Measurements from ENCODE around the gene TBPL1.
"Not testable (repeated sequence)": the region's sequence is repeated elsewhere in the genome, so short reads cannot be mapped to it uniquely, and the experiment has no call there.

TBPL1 gene

DNA sequence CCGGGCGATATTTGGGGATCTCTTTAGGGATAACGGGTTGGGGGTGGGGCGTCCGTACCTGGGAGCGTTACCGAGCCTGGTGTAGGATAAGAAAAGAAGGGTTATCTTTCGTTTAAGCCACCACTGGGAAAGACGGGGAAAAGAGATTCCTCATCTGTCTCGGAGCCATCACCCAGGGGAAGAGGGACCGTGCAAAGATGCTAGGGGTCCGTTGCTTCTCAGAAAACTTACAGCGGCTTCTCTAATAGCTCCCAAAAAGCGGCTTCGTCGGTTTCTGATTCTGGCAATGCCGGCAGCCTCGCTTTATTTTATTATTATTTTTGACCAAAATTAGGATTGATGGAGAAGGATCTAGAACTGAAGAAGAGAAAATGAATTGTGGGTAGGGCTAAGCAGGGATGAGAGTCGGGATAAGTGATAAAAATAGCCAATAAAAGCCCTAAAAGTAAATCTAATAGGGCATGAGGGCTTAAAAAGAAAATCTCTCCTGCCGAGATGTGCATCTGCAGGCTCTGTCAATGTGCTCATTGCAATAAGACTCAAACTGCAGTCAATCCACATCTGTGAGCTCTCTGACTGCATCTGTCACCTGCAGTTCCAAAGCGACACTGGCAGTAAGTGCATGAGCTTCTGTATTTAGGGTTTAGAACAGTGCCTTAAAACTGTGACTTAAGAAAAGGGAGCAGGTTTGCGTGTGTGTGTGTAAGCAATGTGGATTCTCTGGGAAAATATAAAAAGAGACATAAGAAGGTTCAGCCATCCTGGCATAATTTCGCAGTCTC is 801 bp downstream of the TBPL1 start:
- no peak for DNase-seq

DNA sequence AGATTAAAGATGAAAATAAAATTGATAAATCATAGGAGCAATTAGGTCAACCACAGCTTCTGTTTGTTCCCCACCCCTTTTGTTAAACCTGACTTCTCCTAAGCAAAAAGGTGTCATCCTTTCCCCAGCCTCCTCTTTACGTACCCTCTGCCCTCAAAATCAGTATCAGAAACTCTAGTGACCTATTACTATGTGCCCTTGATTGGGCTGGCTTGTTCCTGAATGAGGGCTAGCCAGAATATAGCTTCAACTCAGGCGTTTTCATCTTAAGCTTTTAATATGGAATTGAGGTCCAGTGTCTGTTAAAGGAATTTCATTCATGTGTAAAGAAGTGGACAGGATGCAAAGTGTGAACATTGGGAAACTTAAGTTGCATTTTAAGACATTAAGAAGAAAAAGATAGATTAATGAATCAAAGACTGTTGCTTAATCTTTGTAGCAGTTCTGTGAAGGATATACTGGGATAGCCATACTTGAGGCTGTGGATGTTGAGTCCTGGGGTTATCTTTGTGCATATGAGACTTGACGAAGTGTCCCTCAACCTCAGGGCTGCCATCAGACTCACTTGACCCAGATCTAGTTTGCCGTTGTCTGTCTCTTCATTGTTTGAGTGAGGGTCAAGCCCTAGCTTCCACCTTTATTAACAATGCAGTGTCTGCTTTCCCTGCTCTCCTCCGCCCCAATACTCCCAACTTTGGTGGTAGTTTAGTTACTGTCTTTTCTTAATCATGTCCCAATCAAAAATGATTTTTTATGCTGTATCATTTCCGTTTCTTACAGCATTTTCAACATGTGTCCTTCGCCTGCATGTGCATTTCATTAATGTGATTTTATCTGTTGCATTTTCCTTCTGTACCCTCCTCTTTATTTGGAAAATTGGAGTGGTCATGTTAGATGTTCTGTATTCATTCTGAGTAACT is 1.9 kb downstream of the TBPL1 start:
- DNase-seq, result no peak

DNA sequence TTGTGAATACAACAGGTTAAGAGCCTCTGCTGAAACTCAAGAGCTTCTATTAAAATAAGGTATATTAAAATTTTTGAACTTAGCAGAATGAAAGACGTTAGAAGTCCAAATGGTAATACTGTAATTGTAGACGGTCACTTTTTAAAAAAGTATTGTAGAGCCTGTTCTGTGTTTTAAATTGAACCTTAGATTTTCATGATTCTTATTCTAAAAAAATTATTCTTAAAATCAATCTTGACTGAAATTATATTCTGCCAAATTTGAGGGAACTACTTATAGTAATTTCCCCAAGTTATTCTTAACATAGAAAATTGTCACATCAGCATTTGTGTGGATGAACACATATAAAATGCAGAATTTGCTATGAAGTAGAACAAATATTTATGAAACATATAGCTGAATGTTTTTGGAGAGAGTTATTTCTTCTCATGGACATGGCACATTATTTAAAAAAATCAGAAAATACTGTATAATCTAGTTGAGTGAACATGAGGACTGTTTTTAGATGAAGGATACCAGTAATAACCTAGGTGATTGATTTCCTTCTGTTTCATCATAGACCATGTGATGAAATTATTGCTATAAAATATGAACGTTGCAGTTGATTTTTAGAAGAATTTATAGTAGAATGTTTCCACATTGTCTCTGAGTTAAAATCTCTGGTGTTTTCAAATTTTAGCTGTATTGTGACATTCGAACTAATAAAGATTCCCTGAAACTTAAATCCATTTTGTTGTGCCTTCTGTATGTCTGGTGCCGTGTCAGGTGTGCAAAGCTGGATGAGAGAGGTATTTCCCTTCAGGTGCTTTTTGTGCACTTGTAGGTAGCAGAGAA is 2.8 kb downstream of the TBPL1 start:
- DNase-seq, result no peak

DNA sequence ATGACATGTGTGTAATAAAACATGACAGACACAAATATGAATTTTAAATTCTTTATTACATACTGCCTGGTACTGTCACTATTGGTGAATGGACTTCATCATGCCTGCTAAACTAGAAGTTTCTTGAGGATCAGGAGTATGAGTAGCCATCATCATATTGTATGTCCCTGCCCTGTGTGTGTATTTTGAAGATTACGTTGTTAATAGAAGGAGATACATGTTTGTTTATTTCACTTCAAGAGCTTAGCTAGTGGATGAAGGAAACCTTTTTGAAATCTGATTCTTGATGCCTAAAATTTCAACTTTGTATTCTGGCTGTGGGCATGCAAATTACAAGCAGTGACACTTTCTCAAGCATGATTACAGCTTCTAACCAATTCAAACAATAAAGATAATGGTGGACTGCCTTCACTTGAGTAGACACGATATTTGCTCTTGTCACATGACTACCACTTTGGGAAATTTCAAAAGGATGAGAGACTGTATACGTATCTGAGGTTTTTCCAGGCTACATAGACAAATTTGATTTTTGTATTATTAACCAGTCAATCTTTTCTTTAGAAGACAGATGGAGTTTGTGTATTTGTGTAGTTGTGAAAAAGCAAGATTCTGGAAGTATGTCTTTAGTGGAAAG is 3.5 kb downstream of the TBPL1 start:
- DNase-seq, result no peak

DNA sequence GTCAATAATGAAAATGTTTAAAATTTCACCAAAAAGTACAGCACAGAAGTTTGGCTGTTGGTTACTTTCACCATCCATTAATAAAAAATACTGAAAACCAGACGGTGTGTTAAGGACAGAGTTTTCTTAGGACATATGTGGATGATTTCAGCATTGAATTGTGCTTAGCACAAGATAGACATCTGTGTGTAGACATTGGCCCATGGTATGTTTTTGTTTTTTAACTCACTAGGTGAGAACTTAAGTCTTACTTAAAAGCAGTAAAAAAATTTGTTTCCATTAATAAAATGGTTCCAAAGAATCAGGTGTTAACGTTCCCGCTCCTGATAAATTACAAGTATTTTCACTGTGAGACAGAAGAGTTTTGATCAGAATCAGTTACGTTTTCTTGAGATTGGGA is 4.2 kb downstream of the TBPL1 start:
- no peak for DNase-seq

DNA sequence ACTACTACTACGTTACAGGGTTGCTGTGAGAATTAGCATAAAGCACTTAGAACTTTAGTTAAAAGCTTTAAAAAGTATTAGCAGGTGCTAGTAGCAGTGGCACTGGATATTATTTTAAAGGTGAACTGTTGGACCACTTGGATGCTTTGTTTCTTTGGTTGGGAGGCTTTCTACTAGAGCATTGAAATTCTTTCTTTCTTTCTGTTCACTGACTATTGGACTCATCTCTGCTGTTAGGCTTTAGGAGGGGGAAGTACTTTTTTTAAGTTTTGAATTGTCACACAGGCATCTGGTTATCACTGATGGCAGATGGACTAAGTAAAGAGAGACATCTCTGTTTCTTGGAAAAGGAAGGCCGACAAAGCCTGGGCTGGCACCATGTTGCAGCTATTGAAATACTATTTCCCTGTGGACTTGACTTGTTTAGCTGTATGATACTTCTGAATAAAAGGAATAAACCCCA is 4.8 kb downstream of the TBPL1 start:
- no peak for DNase-seq

DNA sequence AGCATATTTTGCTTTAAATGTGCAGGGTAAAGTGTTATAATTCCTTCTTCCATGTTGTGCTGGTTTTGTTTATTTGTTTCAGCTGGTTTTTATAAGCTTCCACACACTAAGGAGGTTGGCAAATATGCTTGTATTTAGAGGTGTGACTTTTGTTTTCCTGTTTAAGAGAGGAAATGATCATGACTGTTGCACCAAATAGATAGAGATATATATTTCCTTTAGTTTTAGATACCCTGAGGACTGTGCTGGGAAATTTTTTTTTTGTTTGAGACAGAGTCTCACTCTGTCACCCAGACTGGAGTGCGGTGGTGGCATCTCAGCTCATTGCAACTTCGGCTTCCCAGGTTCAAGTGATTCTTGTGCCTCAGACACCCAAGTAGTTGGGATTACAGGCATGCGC is 5.8 kb downstream of the TBPL1 start:
- DNase-seq, result no peak

DNA sequence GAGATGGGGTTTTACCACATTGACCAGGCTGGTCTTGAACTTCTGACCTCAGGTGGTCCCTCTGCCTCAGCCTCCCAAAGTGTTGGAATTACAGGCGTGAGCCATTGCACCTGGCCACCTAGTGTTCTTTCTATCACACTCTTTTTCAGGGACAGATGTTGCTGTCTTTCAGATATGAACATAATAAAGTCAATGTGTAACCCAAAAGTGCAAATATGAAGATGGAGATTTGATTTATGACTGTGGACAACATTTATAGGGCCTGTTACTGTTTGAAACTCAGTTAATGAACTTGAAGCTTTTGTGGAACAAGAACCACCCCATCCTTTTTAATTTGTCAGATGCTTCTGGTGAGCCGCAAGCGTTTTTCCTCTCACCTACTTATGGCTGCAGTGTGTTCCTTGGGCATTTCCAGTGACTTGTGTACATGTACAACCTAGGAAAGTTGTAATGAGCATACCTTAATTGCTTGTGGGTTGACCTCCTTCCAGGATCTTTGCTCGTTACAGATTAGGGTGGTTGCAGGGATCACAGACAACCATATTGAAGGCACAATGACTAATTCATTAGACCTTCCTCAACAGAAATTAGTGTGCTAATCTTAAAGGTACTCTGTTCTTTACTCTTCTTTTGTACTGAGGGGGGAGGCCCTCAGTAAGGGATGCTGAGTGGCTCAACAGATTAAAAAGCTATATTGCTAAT is 6.8 kb downstream of the TBPL1 start:
- DNase-seq, result no peak

DNA sequence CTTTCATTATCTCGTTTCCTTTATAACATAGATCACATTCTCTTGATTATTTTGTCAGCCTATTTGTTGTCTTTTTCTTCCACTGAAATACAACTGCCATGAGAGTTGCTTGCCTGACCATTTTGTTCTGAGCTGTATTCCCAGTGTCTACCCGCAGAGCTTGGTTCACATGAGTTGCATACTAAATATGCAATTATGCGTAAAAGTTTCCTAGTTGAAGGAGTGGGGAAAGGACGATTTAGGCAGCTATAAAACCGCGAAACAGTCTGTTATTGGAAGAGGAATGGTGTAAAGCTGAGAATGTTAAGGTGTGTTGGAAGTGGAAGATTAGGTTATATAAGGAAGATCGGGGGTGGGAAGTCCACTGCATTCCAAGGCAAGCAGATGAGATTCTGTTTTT is 8.8 kb downstream of the TBPL1 start:
- DNase-seq, result no peak

DNA sequence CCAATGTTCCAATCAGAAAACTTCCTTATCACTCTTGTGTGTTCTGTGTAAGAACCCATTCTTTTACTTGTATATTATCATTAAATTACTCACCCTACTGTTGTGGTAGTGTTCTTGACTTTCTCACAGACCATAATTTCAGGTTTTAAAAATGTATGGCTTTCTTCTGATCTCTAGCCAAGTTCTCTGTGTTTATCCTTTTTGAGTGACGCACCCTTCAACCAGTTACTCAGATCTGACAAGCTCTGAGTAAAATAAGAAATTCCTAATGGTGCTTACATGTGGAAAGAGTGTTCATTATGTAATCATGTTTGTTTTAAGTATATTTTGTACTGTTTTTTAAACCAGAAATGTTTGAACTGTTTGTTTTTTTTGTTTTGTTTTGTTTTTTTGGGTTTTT is 11.0 kb downstream of the TBPL1 start:
- no peak for DNase-seq

DNA sequence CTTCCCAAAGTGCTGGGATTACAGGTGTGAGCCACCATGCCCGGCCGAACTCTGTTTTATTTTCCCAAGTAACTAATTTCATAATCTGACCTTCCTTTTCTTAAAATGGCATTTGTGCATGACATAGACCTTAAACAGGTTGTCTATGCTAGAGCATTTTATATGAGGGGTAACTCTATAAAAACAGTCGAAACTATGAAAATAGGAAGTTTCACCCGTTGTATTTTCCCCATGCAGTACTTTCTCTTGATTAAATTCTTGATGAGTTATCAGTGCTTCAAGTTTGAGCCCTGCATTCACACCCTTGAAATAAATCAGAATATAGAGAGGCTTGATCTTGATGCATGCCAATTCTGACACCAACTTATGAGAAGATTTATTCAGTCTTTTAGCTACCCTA is 11.7 kb downstream of the TBPL1 start:
- DNase-seq, result no peak

DNA sequence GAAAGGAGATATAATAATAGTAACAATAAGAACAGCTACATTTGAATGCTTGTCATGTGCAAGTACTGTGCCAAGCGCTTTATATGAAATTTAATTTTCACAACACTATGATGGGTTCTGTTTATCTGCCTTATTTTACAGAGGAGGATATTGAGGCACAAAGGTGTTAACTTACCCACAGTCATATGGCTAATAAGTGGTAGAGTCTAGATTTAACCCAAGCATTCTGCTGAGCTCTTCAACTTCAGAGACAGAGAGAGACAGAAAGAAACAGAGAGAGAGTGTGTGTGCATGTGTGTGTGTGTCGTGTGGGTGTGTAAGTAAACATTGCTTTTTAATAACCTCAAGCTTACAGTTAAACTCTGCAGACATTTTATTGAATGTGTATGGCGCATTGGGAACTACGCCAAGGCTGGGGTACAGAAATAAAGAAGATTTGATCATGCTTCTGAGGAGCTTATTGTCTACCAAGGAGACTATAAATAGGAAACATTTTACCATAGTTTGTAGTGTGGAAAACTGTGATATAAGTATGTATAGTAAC is 12.9 kb downstream of the TBPL1 start:
- no peak for DNase-seq

DNA sequence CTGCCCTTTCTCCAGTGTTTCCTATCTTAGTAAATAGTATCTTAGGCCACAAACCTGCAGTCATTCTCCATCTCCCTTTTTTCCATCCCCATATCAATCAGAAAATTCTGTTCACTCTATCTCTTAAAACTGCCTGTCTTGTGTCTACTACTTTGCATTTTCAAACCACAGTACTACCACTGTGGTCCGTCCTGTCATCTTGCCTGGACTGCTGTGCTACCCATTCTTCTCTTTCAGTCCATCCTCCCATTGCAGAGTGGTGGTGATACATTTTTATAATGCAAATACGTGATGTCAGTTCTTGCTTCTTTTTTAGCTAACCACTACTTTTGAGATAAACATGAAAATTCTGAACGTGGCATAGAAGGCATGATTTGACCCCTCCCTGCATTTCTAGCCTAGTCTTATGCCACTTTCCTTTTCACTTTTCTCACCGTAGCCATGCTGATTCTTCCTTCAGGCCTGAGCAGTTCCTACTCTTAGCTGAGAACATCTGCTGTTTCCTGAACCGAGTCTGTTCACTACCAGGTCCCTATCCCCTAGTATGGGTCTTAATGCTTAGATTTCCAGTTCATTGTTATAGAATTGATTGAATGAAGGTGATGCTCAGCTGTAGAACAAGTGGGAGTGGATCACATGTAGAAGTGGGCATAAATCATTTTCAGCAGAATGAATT is 13.8 kb downstream of the TBPL1 start:
- no peak for DNase-seq

DNA sequence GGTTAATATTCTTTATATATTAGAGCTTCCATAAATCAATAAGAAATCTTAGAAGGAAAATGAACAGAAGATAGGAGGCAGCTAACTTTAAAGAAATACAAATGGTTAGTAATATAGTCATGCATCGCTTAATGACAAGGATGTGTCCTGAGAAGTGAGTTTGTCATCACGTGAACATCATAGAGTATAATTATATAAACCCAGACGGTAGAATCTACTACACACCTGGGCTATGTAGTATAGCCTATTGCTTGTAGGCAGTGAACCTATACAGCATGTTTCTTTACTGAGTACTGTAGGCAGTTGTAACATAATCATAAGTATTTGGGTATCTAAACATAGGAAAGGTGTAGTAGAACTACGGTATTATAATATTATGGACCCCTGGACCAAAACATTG is 14.3 kb downstream of the TBPL1 start:
- DNase-seq, result no peak

DNA sequence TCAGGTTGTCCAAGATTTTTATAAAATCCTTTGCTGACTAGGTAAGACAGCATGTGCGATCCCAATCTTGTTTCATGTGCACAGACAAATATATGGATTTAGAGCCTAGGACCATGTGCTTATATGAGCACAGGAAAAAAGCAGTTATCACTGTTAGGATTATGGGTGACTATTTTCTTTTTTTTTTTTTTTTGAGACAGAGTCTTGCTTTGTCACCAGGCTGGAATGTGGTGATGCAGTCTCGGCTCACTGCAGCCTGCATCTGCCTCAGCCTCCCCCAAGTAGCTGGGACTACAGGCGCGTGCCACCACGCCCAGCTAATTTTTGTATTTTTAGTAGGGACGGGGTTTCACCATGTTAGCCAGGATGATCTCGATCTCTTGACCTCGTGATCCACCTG is 14.8 kb downstream of the TBPL1 start:
- DNase-seq, result not testable (repeated sequence)

DNA sequence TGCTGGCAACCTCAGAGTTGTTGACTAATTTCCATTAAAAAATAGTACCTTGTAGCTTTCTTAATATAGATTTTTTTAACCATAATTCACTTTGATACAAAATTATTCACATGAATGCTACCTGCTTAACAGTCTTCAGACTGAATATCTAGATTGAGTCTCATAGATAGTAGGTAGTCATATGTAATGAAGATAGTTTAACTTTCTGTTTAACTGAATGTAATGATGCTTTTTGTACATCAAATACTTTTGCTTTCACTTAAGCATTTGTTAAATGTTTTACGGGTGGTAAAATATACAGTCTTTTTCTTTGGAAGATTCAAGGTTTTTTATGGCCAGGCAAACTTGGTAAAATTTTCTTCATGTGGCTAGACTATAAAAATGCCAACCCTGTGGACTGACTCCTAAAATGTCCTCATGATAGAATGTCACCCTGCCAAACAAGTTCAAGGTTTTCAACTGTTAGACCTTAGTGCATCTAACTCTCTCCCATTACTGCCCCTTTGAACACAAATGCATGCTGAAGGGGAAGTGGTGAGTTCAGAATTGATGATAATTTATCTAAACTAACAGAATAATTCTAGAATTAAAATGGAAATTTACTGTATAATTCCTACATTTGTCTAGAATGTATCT is 16.4 kb downstream of the TBPL1 start:
- DNase-seq, result no peak

DNA sequence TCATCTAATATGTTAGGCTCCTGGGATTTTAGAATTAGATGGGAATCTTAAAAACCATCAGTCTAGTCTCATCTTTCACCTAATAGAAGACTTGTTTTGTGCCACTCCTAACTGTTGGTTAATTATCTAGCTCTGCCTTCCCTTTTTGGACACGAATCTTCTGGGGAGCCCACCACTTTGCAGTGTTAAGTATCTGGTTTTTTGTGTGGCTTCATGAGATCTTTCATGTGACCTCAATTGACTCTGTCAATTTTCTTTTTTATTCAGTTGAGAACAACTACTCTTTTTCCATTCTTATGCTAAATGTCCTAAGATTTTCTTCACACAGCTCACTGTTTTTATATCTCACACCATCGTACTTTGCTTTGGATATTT is 16.9 kb downstream of the TBPL1 start:
- DNase-seq, result no peak

DNA sequence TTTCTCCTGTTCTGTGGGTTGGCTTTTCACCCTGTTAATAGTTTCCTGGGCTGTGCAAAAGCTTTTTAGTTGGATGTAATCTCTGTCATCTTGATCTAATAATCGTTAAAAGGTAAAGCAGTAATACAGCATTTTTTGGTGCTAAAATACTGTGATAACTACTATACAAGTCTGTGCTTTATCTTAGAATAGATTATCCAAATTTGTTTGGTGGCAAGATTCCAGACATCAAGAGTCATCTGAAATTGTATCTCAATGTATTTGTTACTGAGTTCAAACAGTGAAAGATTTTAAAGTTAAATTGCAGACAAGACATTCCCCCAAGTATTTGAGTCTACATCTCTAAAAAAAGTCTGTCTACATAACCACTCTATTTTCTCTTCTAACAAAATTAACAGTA is 18.8 kb downstream of the TBPL1 start:
- DNase-seq, result no peak

DNA sequence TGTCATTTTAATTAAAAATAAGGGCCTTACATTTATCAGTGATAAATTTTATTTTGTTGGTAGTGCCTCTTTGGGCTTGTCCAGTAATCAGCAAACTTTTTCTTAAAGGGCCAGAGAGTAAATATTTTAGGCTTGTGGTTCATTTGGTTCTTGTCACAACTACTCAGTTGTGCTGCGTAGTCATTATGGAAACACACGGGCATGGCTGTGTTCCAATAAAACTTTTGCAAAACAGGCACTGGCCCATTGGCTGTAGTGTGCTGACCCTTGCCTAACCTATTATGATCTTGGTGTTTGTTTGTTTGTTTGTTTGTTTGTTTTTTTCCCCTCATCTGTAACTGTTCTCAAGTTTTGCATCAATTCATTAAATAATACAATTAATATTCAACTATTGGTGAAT is 19.4 kb downstream of the TBPL1 start:
- no peak for DNase-seq

DNA sequence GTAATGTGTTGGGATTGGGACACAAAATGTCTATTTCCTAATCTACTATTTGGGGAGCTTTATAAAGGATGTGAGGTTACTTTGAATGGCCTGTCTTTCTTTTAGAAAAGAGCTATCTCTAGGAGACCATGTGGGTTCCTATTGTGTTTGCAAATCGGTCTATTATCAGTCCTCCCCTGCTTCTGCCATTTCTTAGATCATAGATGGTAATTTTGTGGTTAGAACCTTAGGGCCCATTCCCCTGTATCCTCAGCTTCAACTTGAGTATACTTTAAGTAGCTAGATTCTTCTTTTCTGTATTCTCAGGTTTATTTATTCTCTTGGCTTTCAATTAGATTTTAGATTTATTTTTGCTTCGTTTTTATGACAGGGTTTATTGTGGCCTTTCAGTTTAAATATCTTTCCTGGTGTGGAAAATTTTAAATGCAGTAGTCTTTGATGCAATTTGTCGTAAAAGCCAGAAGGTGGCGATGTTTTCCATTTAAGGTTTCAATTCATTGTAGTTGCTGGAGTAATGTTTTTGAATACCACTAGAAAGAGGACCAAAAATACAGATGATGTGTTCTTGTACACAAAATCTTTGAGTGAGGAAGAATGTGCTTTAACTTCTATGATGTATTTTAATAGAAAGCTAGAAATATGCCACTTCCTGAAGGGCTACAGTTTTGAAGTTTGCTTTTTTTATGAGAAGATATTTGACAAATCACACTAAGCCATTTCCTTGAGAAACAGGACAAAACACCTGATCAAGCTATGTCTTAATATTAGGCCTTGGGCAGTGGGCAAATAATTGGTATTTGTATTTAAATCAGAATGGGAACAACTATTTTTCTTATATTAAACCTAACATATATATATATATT is 20.3 kb downstream of the TBPL1 start:
- DNase-seq, result no peak

Data from GDM1 (cell line).